Spleen (tissue), 11 donors: ENCODE data around the gene BRAF. TPM values are rescaled to one million over a fixed set of nuclear protein-coding genes. Genes with fewer than 3 reads are reported as not detected.
"Not testable (repeated sequence)": the region's sequence is repeated elsewhere in the genome, so short reads cannot be mapped to it uniquely, and the experiment has no call there.

ENCODE experiments used
- DNase-seq: peaks from one replicate; pipeline ENCODE4 v3.0.0-alpha.2; 2020
- H3K27ac ChIP-seq, 8 donors: fragments of 200-600 bp; sonication (generic) in 7 of 8; 1 replicate in 4 of 8; 2 replicates in 4 of 8; pipeline versions ENCODE4 v1.5.0 to v1.8.0; 2016 to 2021; ENCODE audit warnings: inconsistent platforms in 4 of 8, mild to moderate bottlenecking in 4 of 8, moderate library complexity in 1 of 8
- H3K27me3 ChIP-seq, 7 donors: fragments of 200-600 bp; sonication (generic) in 6 of 7; replicated peaks in 1 of 7; 1 replicate in 4 of 7; 2 replicates in 3 of 7; pipeline versions ENCODE4 v1.5.0 to v1.8.0; 2016 to 2021; ENCODE audit warnings: inconsistent platforms in 3 of 7, mild to moderate bottlenecking in 1 of 7
- H3K36me3 ChIP-seq, 6 donors: fragments of 200-600 bp; sonication (generic) in 5 of 6; 1 replicate in 4 of 6; 2 replicates in 2 of 6; pipeline versions ENCODE4 v1.5.0 to v1.8.0; 2016 to 2021; ENCODE audit warnings: inconsistent platforms in 2 of 6
- H3K4me1 ChIP-seq, 6 donors: fragments of 200-600 bp; sonication (generic) in 5 of 6; 1 replicate in 3 of 6; 2 replicates in 3 of 6; pipeline versions ENCODE4 v1.5.0 to v1.8.0; 2016 to 2021; ENCODE audit warnings: inconsistent platforms in 3 of 6
- H3K4me3 ChIP-seq, 8 donors: fragments of 200-600 bp; sonication (generic) in 7 of 8; 1 replicate in 4 of 8; 2 replicates in 4 of 8; pipeline versions ENCODE4 v1.5.0 to v1.8.0; 2016 to 2021; ENCODE audit warnings: inconsistent platforms in 4 of 8, mild to moderate bottlenecking in 4 of 8, moderate library complexity in 2 of 8
- H3K9me3 ChIP-seq, 8 donors: fragments of 200-600 bp; sonication (generic) in 7 of 8; 1 replicate in 4 of 8; 2 replicates in 4 of 8; pipeline versions ENCODE4 v1.5.0 to v1.8.0; 2016 to 2021; ENCODE audit warnings: inconsistent platforms in 4 of 8
- CTCF ChIP-seq, 11 experiments: fragments of 200-600 bp in 7 of 11; fragments of 450-650 bp in 4 of 11; sonication (generic) in 4 of 11; IDR thresholded peaks in 8 of 11; conservative IDR thresholded peaks in 3 of 11; 1 replicate in 7 of 11; 2 replicates in 4 of 11; pipeline versions ENCODE4 v1.4.0 to v1.8.0; 2016 to 2021; ENCODE audit warnings: antibody characterized with exemption in 11 of 11, inconsistent platforms in 4 of 11, mild to moderate bottlenecking in 1 of 11
- POLR2A ChIP-seq, 3 donors: fragments of 450-650 bp; IDR thresholded peaks; one replicate each; pipeline ENCODE4 v1.5.1; 2017; ENCODE audit warnings: antibody characterized with exemption in 3 of 3, mild to moderate bottlenecking in 1 of 3
- POLR2AphosphoS5 ChIP-seq, 3 donors: sonication (generic); formaldehyde crosslinking; IDR thresholded peaks; one replicate each; pipeline ENCODE4 v1.5.1; 2017; ENCODE audit warnings: antibody characterized with exemption in 3 of 3
- WGBS, 5 donors: extraction: QIAGEN DNeasy Blood & Tissue Kit in 3 of 5; methylation state at CpG; one replicate each; pipeline versions ENCODE4 v1.1.5 to v1.1.7; 2013 to 2018; 5-methylcytosine and 5-hydroxymethylcytosine counted together
- intact Hi-C: fragments of 100-400 bp; cut with DNase I; formaldehyde crosslinking; loops from one replicate; pipeline ENCODE4 v1.15.0; 2023; ENCODE audit warnings: low total_unique reads
- polyA plus RNA-seq, 3 donors: library from polyadenylated mRNA; stranded (reverse); fragments of 200-250 nt; gene quantifications; one replicate each; pipeline ENCODE4 v1.2.1, GENCODE V29; 2013
- total RNA-seq, 7 donors: library from RNA; depleted of rRNA in 3 of 7; stranded (reverse); fragments of >200 nt in 3 of 7; fragmentation: NEBNext Ultra II Directional in 4 of 7; extraction: Animal tissue kit (Norgen Biotek cat#: 25700) in 4 of 7; gene quantifications; one replicate each; pipeline versions ENCODE4 v1.1.0 to v1.2.1, GENCODE V29; 2016 to 2021
- donor health status: healthy with polysubstance abuse.
- donor health status: DM: no; HTN: no; CAD: no; lungs with moderate emphysema.
- donor health status: DM: no; HTN: no; CAD: no.
- donor health status: Bipolar disorder and iron deficiency.
- donor health status: healthy.
- donor health status: DM: no; HTN: no; CAD: no.
- donor health status: DM: yes; HTN: yes; CAD: no.

The BRAF gene
- total and polyA plus RNA-seq, 10 donors, result 4.3 to 82.7 (median 49.3) TPM

- Histone ChIP-seq H3K36me3 (peaks cover 0 to 37% (median 7%) of the 10 kb centered on the region in 6 donors), H3K9me3 (no peaks in the 10 kb centered on the region), H3K4me1 (peaks cover 13 to 36% (median 28%) of the 10 kb centered on the region in 6 donors), H3K4me3 (no peak overlapping the region), H3K27me3 (no peaks in the 10 kb centered on the region), H3K27ac (peak overlapping the region in 4 of 8 donors; percentile 92 to 98 (median 96))
- DNase-seq, result peak; percentile 70
- TF ChIP-seq POLR2A (IDR thresholded peaks at IDR 0.05), result no peak
- intact Hi-C loops, result loop anchor here (10.0 kb wide), 1 partner anchor 319 kb away; the partner anchor contains the start of gene MRPS33
- WGBS, 5 donors, result 89 to 96% (median 94%) methylated on average over 11 of the region's 11 CpGs
These were observed 229.3 kb downstream of the BRAF start for GRCh38 chr7:140695381-140695780.

GRCh38 chr7:140694592-140694991 is 230.1 kb downstream of the BRAF start:
- peaks cover 0 to 45% (median 12%) of the 10 kb centered on the region in 6 donors for H3K36me3 ChIP-seq
- no peaks in the 10 kb centered on the region for H3K9me3 ChIP-seq
- 87 to 97% (median 91%) methylated on average over 5 to 6 of the region's 6 CpGs for WGBS, 5 donors
- TF ChIP-seq POLR2AphosphoS5 (IDR thresholded peaks at IDR 0.05) (no peak), CTCF (IDR thresholded peaks at IDR 0.05 in 8 of 11, conservative IDR thresholded peaks at IDR 0.05 in 3 of 11) (no peak)
- intact Hi-C loops, result loop anchor here (10.0 kb wide), 1 partner anchor 320 kb away; the partner anchor contains the start of gene MRPS33
- H3K27me3 ChIP-seq, result no peaks in the 10 kb centered on the region
- no peak overlapping the region for H3K27ac ChIP-seq
- H3K4me1 ChIP-seq, result peaks cover 13 to 35% (median 28%) of the 10 kb centered on the region in 6 donors
- DNase-seq, result peak; percentile 69
- H3K4me3 ChIP-seq, result no peak overlapping the region

- not testable (repeated sequence) for H3K27ac ChIP-seq, H3K9me3 ChIP-seq, H3K4me3 ChIP-seq, DNase-seq, H3K27me3 ChIP-seq
- 95 to 99% (median 96%) methylated on average over 10 of the region's 10 CpGs for WGBS, 5 donors
- intact Hi-C loops, result loop anchor here (10.0 kb wide), 1 partner anchor 321 kb away; the partner anchor contains the start of gene MRPS33
- peaks cover 0 to 52% (median 18%) of the 10 kb centered on the region in 6 donors for H3K36me3 ChIP-seq
- H3K4me1 ChIP-seq, result peaks cover 13 to 29% (median 24%) of the 10 kb centered on the region in 6 donors
These were observed 230.9 kb downstream of the BRAF start for GRCh38 chr7:140693849-140694248.

- DNase-seq, result peak; percentile 57
- WGBS, 5 donors, result 93 to 95% (median 94%) methylated on average over 12 of the region's 12 CpGs
- peaks cover 0 to 76% (median 31%) of the 10 kb centered on the region in 6 donors for H3K36me3 ChIP-seq
- H3K9me3 ChIP-seq, result no peaks in the 10 kb centered on the region
- intact Hi-C loops, result loop anchor here (10.0 kb wide), 1 partner anchor 323 kb away; the partner anchor contains the start of gene MRPS33
- peaks cover 4 to 11% (median 8%) of the 10 kb centered on the region in 6 donors for H3K4me1 ChIP-seq
- H3K27ac ChIP-seq, result no peak overlapping the region
- H3K27me3 ChIP-seq, result no peaks in the 10 kb centered on the region
- TF ChIP-seq POLR2A (IDR thresholded peaks at IDR 0.05) (no peak), POLR2AphosphoS5 (IDR thresholded peaks at IDR 0.05) (no peak), CTCF (IDR thresholded peaks at IDR 0.05 in 8 of 11, conservative IDR thresholded peaks at IDR 0.05 in 3 of 11) (no peak)
- H3K4me3 ChIP-seq, result no peak overlapping the region
These were observed 233.2 kb downstream of the BRAF start for GRCh38 chr7:140691376-140692045.
